Body of pancreas (tissue), 4 donors: Measurements from ENCODE around the gene CT47A1.

Source experiments
- CTCF ChIP-seq, 7 experiments: fragments of 450-650 bp in 4 of 7; fragments of 200-600 bp in 3 of 7; sonication (generic) in 3 of 7; IDR thresholded peaks; one replicate each; pipeline ENCODE4 v1.5.1; 2016 to 2019; ENCODE audit warnings: antibody characterized with exemption in 7 of 7
- POLR2A ChIP-seq, 3 donors: fragments of 450-650 bp; IDR thresholded peaks; one replicate each; pipeline ENCODE4 v1.6.1; 2016; ENCODE audit warnings: antibody characterized with exemption in 3 of 3, mild to moderate bottlenecking in 2 of 3

DNA sequence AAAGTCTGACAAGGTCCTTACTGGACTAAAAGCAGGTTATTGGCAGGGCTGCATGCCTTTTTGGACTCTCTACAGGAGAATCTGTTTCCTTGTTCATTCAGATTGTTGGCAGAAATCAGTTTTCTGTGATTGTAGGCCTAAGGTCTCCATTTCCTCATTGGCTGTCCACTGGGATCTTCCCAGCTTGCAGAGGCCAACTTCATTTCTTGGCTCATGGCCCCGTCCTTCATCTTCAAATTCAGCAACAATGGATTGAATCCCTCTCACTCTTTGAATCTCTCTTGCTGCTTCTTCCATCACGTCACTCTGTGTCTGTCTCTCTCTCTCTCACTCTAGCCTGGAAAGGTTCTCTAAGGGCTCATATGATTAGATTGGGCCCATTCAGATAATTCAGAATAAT, 47.0 kb upstream of the CT47A1 start:
- no peak for TF ChIP-seq CTCF (IDR thresholded peaks at IDR 0.05)
- TF ChIP-seq POLR2A (IDR thresholded peaks at IDR 0.05), result no peak
